ENCODE results near the gene SRD5A2. TPM values are rescaled to one million over a fixed set of nuclear protein-coding genes. Genes with fewer than 3 reads are reported as not detected.

Gene SRD5A2
- total RNA-seq, 2 experiments from 2014 or later = not detected

DNA sequence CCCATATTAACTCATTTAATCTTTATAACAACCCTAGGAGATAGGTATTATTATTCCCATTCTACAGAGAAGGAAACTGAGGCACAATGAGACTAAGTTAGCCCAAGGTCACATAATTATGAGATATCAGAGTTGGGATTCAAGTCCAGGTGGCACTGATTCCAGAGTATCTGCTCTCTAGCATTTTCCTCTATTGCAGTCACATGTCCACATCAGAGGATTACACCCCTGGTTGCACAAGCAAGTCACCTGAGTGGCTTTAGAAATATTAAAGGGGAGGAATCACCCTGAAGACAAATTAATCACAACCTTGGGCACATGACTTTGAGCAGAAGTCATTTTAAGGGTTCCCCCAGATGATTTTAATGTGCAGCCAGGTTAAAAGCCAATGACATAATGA is 23.8 kb downstream of the SRD5A2 start:
- Mint-ChIP-seq H3K27ac (no peak overlapping the region), H3K4me3 (no peak overlapping the region), H3K9me3 (no peaks in the 10 kb centered on the region), H3K4me1 (no peaks in the 10 kb centered on the region), H3K36me3 (no peaks in the 10 kb centered on the region), H3K27me3 (no peaks in the 10 kb centered on the region)
- POLR2A ChIA-PET = no interaction called here
- ATAC-seq (ENCODE audit: low read depth) (no peak), DNase-seq (no peak)

DNA sequence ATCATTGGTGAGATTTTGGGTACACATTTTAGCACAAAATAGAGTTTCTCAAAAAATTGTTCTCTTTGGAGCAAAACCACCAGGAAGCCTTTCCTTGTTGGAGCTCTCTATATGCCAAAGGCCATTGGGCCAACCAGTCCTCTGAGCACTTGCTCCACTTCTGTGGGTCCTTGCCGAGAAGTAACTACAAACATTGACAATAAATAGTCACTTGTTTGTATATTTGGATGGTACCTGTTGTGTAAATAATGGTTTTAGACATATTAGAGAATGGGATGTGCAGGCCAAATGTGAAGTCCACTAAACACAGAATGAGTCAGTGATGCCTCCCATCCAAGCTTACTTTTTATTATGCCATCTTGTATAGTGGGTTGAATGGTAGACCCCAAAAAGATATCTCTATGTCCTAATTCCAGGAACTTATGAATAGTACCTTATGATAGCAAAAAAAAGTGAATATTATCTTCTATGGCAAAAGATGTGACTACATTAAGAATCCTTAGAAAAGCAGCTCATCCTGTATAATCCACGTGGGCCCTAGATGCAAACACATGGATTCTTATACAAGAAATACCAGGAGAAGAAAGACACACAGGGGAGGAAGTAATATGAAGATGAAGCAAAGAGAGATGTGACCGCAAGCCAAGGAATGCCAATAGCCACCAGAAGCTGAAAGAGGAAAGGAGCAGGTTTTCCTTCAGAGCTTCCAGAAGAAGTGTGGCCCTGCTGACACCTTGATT is 24.6 kb downstream of the SRD5A2 start:
- no peaks in the 10 kb centered on the region for H3K4me1 Mint-ChIP-seq
- no peaks in the 10 kb centered on the region for H3K9me3 Mint-ChIP-seq
- ATAC-seq (ENCODE audit: low read depth) = no peak
- DNase-seq = no peak
- POLR2A ChIA-PET = no interaction called here
- no peaks in the 10 kb centered on the region for H3K36me3 Mint-ChIP-seq
- H3K4me3 Mint-ChIP-seq = no peak overlapping the region
- H3K27ac Mint-ChIP-seq = no peak overlapping the region
- no peaks in the 10 kb centered on the region for H3K27me3 Mint-ChIP-seq

- peaks cover 2% of the 10 kb centered on the region for H3K9me3 Mint-ChIP-seq
- no peak for ATAC-seq (ENCODE audit: low read depth)
These were observed 27.4 kb downstream of the SRD5A2 start for GRCh38 chr2:31553362-31553761.

DNA sequence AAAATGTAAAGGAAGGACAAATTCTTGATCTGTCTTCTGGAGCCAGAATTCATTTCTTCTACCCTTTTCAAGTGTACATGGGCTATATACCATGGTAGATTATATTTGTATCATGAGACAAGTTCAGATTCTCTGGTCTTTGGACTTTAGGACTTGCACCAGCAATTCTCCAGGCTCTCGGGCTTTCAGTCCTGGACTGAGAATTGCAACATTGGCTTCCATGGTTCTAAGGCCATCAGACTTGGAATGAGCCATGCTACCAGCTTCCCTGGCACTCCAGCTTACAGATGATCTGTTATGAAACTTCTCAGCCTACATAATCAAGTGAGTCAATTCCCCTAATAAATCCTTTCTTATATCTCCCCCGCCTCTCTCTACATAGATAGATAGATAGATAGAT is 33.3 kb downstream of the SRD5A2 start:
- DNase-seq = no peak
- peaks cover 6% of the 10 kb centered on the region for H3K27me3 Mint-ChIP-seq
- H3K27ac Mint-ChIP-seq = no peak overlapping the region
- POLR2A ChIA-PET = no interaction called here
- H3K4me3 Mint-ChIP-seq = no peak overlapping the region
- H3K9me3 Mint-ChIP-seq = peaks cover 12% of the 10 kb centered on the region
- ATAC-seq (ENCODE audit: low read depth) = no peak
- no peaks in the 10 kb centered on the region for H3K4me1 Mint-ChIP-seq
- H3K36me3 Mint-ChIP-seq = no peaks in the 10 kb centered on the region

More at GRCh38 chr2:31553362-31553761, 27.4 kb downstream of the SRD5A2 start:
- Mint-ChIP-seq H3K36me3 (no peaks in the 10 kb centered on the region), H3K27me3 (no peaks in the 10 kb centered on the region), H3K4me3 (no peak overlapping the region), H3K4me1 (no peaks in the 10 kb centered on the region), H3K27ac (no peak overlapping the region)
- POLR2A ChIA-PET = no interaction called here
- no peak for DNase-seq

GRCh38 chr2:31541853-31542252 is 38.9 kb downstream of the SRD5A2 start:
- peaks cover 6% of the 10 kb centered on the region for H3K27me3 Mint-ChIP-seq
- H3K4me1 Mint-ChIP-seq = no peaks in the 10 kb centered on the region
- POLR2A ChIA-PET = no interaction called here
- H3K9me3 Mint-ChIP-seq = peaks cover 11% of the 10 kb centered on the region
- H3K36me3 Mint-ChIP-seq = no peaks in the 10 kb centered on the region
- DNase-seq (no peak), ATAC-seq (ENCODE audit: low read depth) (no peak)
- H3K4me3 Mint-ChIP-seq = no peak overlapping the region
- no peak overlapping the region for H3K27ac Mint-ChIP-seq

GRCh38 chr2:31539505-31539904 is 41.2 kb downstream of the SRD5A2 start:
- POLR2A ChIA-PET = no interaction called here
- DNase-seq (no peak), ATAC-seq (ENCODE audit: low read depth) (no peak)
- Mint-ChIP-seq H3K9me3 (peaks cover 9% of the 10 kb centered on the region), H3K4me1 (no peaks in the 10 kb centered on the region), H3K27me3 (peaks cover 6% of the 10 kb centered on the region), H3K36me3 (no peaks in the 10 kb centered on the region), H3K4me3 (no peak overlapping the region), H3K27ac (no peak overlapping the region)

DNA sequence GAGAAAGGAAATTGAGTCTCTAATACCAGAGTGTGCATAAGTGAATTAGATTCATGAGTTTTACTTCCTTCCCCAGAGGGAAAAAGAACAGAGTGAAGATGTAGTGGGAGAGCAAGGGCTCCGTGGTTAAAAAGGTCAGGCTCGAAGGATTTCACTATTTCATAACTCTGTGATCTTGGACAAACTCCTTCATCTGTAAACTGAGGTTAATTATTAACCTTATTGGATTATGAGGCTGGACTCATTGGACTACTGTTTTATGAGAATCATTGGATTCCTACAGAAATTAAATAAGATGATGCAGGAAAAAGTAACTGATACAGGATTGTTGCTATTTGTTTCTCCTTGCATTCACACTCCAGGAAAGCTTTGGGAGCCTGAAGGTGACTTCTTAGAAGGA is 45.0 kb downstream of the SRD5A2 start:
- Mint-ChIP-seq H3K4me3 (no peak overlapping the region), H3K4me1 (no peaks in the 10 kb centered on the region), H3K27me3 (peaks cover 5% of the 10 kb centered on the region), H3K36me3 (no peaks in the 10 kb centered on the region), H3K9me3 (no peaks in the 10 kb centered on the region), H3K27ac (no peak overlapping the region)
- POLR2A ChIA-PET = no interaction called here
- no peak for ATAC-seq (ENCODE audit: low read depth)
- no peak for DNase-seq

DNA sequence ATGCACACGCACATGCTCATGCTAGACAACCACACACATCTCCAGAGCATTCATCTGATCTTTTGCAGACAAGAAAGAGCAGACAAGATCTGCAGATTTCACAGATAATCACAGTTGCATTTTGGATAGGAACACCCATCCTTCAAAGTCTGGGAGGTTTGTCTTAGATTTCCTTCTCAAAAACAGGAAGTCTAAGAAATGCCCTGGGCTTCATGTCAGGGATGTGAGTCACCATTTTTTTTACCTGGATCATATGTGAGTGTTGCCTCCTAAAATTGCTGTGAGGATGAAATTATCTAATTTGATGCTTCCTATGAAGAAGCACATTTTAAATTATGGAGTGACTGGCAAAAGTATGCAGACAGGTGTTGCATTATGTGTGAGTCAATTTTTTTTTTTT is 46.1 kb downstream of the SRD5A2 start:
- no peaks in the 10 kb centered on the region for H3K4me1 Mint-ChIP-seq
- no peaks in the 10 kb centered on the region for H3K9me3 Mint-ChIP-seq
- H3K4me3 Mint-ChIP-seq = no peak overlapping the region
- POLR2A ChIA-PET = no interaction called here
- ATAC-seq (ENCODE audit: low read depth) (no peak), DNase-seq (no peak)
- H3K27me3 Mint-ChIP-seq = peaks cover 9% of the 10 kb centered on the region
- no peak overlapping the region for H3K27ac Mint-ChIP-seq
- no peaks in the 10 kb centered on the region for H3K36me3 Mint-ChIP-seq

DNA sequence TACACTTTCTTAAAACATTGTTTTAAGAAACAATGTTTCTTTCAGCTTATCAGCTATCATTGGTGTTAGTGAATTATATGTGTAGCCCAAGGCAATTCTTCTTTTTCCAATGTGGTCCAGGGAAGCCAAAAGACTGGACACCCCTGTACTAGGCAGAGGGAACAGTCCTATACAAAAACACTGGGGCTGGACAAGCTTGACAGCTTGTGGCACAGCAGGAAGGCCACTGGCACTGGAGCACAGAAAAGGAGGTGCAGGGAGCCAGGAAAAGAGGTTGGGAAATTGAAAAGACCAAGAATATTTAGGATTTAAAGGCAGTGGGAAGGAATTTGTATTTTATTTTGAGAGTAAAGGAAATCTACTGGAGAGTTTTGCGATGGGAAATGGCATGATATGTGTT is 47.7 kb downstream of the SRD5A2 start:
- H3K36me3 Mint-ChIP-seq = no peaks in the 10 kb centered on the region

DNA sequence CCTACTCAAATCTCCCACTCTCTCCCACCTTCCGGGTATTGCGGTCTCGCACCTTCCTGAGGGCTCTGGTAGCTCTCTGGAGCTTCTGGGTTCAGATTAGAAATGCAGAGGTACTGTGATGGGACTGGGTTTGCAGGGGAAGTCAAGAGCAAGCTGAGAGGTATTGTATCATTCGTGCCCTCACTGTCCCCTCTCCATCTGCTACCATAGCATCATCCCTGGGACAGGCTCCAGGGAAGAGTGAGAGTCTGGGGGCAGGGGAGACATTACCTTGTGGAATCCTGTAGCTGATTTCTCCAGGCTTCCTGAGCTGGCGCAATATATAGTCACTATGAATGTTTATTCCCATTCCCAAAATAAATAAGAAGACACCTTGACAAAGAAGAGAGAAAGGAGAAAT is 49.6 kb downstream of the SRD5A2 start:
- Mint-ChIP-seq H3K4me3 (no peak overlapping the region), H3K27ac (no peak overlapping the region), H3K4me1 (no peaks in the 10 kb centered on the region), H3K27me3 (peaks cover 6% of the 10 kb centered on the region), H3K36me3 (no peaks in the 10 kb centered on the region), H3K9me3 (no peaks in the 10 kb centered on the region)
- POLR2A ChIA-PET = no interaction called here
- DNase-seq = no peak
- ATAC-seq (ENCODE audit: low read depth) = no peak

More for the DNA sequence above, 47.7 kb downstream of the SRD5A2 start:
- Mint-ChIP-seq H3K27ac (no peak overlapping the region), H3K9me3 (no peaks in the 10 kb centered on the region), H3K4me1 (no peaks in the 10 kb centered on the region), H3K4me3 (no peak overlapping the region), H3K27me3 (peaks cover 9% of the 10 kb centered on the region)
- POLR2A ChIA-PET = no interaction called here
- ATAC-seq (ENCODE audit: low read depth) = no peak
- DNase-seq = no peak

- Mint-ChIP-seq H3K27ac (no peak overlapping the region), H3K4me1 (no peaks in the 10 kb centered on the region), H3K36me3 (no peaks in the 10 kb centered on the region), H3K27me3 (peaks cover 6% of the 10 kb centered on the region), H3K9me3 (no peaks in the 10 kb centered on the region), H3K4me3 (no peak overlapping the region)
- ATAC-seq (ENCODE audit: low read depth) (no peak), DNase-seq (no peak)
- POLR2A ChIA-PET = no interaction called here
These were observed 51.5 kb downstream of the SRD5A2 start for GRCh38 chr2:31529256-31529655.

DNA sequence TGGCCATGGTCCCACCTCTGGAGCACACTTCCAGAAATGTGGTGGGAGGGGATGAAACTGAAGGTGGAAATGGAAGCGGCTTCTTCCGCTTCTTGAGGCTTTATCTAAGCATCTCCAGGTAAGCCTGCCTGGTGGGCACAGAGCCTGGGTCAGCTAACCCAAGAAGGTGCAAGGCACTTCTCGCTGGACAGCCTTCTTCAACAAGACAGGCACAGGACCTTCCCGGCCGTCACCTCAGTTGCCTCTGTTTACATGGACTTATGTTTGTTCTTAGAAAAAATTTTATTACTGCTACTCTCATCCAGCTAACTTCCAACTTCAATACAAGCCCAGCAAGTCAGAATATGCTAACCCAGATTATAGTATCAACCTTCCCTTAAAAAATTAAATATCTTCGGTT is 51.9 kb downstream of the SRD5A2 start:
- Mint-ChIP-seq H3K4me3 (no peak overlapping the region), H3K9me3 (no peaks in the 10 kb centered on the region), H3K27me3 (peaks cover 6% of the 10 kb centered on the region), H3K4me1 (no peaks in the 10 kb centered on the region), H3K27ac (no peak overlapping the region), H3K36me3 (no peaks in the 10 kb centered on the region)
- DNase-seq = no peak
- POLR2A ChIA-PET = no interaction called here
- no peak for ATAC-seq (ENCODE audit: low read depth)

DNA sequence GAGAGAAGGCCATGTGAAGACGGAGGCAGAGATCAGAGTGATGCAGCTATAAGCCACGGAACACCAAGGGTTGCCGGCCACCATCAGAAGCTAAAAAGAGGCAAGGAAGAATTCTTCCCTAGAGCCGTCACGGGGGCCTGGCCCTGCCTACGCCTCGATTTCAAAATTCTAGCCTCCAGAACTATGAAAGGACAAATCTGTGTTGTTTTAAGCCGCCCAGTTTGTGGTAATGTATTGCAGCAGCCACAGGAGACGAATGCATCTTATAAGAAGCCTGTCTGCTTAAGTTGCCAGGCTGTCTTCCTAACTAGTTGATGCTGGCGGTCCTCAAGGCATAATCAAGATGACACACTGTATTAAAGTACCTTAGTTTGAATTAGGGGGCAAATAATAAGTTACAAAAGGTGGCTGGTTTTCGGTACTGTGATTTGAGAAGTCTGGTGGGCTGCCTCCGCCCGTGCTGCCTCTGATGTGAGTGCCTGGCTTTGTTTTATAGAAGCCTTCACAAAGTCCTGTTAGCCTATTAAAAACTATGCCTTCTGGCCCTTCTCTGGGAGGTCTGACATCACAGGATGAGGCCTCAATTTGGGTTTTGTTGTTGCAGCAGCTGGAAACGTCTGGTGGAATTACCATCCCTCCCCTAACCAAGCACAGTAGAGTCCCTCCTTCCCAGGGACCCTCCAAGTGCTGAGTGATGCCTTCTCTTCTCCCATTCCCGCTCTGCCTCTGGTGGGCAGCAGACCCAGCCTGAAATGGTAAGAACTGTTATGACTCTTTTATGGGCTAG is 53.6 kb downstream of the SRD5A2 start:
- no peaks in the 10 kb centered on the region for H3K4me1 Mint-ChIP-seq
- no peak overlapping the region for H3K4me3 Mint-ChIP-seq
- ATAC-seq (ENCODE audit: low read depth) (no peak), DNase-seq (no peak)
- POLR2A ChIA-PET = no interaction called here
- H3K9me3 Mint-ChIP-seq = no peaks in the 10 kb centered on the region
- no peak overlapping the region for H3K27ac Mint-ChIP-seq
- peaks cover 5% of the 10 kb centered on the region for H3K27me3 Mint-ChIP-seq
- no peaks in the 10 kb centered on the region for H3K36me3 Mint-ChIP-seq

GRCh38 chr2:31525876-31526275 is 54.9 kb downstream of the SRD5A2 start:
- H3K9me3 Mint-ChIP-seq = no peaks in the 10 kb centered on the region
- H3K36me3 Mint-ChIP-seq = no peaks in the 10 kb centered on the region
- H3K4me3 Mint-ChIP-seq = no peak overlapping the region
- H3K27me3 Mint-ChIP-seq = peaks cover 7% of the 10 kb centered on the region
- no peaks in the 10 kb centered on the region for H3K4me1 Mint-ChIP-seq
- ATAC-seq (ENCODE audit: low read depth) (no peak), DNase-seq (no peak)
- POLR2A ChIA-PET = no interaction called here
- no peak overlapping the region for H3K27ac Mint-ChIP-seq
